NK-92 (cell line): Measurements from ENCODE around the gene PRKAR2B.
"Not testable (repeated sequence)": the region's sequence is repeated elsewhere in the genome, so short reads cannot be mapped to it uniquely, and the experiment has no call there.

Experiments
- DNase-seq: peaks from one replicate; lab custom pipeline; 2025; ENCODE audit not compliant: unreplicated experiment; lab: John Stamatoyannopoulos, UW

PRKAR2B gene

DNA sequence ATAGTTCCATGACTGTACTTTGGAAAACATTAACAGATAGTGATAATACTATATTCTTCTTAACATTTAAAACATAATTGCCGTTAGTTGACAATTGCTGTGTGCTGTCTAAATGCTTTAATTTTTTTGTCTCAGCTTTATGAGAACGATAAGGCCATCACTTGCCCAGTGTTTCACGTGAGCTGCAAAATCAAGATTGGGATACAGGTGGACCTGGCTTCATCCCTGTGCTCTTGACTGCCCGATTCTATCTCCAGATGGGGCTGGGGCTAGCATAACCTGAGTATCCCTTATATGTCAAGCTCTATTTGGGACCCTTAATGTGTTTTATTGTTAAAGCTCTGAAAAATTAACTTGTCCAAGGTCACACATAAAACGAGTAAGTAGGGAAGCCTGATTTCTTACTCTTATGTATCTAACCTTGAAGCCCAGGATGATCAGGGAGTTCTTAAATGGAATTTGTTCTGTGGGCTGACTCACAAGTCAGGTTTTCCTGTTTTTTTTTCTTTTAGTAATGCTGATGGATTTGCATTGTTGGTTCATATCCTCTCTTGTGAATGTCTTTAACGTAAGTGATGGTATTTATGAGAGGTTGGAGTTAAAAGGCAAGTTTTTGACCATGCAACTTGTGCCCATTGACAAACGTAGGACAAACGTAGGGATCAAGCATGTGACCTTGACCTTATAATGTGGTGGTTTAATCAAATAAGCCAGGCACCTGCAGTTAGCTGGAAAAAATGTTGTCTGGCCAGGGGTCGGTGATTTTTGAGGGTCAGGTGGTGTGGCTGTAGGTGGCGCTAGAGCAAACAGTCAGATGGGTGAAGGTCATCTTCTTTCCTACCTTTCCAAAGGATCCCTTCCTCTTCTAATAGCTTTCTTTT lies 3.6 kb downstream of the PRKAR2B start:
- no peak for DNase-seq

DNA sequence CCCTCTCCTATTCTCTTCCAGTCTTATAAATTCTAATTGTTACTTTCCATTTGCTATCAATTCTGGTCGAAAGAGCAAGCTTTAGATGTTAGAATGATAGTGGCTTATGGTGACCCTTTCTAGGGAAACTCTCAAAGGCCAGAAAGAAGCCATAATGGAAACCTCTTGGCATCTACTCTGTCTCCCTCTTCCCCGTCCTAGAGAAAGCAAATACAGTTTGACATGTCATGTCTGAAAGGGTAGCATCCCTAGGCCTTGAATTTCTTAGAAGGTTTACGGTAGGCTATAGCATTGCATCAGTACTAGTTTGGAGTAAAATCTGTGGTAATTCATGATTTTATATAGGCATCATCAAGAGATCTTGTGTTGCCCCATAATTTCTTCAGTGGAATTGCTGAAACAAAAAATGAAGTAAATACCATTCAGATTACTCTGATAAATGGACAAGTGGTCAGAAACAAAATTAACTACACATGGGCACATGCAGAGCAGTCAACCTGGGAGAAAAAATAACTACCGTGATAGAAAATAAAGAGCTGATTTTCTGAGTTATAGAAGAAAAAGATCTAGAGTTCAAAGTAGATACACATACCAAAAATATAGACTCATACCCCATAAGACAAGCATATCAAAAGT lies 4.4 kb downstream of the PRKAR2B start:
- DNase-seq = no peak

- DNase-seq = no peak
Measured at GRCh38 chr7:107049480-107049879, 5.0 kb downstream of the PRKAR2B start.

- DNase-seq = no peak
Measured at GRCh38 chr7:107049971-107050532, 5.5 kb downstream of the PRKAR2B start.

- no peak for DNase-seq
Measured at GRCh38 chr7:107051376-107051775, 6.9 kb downstream of the PRKAR2B start.

DNA sequence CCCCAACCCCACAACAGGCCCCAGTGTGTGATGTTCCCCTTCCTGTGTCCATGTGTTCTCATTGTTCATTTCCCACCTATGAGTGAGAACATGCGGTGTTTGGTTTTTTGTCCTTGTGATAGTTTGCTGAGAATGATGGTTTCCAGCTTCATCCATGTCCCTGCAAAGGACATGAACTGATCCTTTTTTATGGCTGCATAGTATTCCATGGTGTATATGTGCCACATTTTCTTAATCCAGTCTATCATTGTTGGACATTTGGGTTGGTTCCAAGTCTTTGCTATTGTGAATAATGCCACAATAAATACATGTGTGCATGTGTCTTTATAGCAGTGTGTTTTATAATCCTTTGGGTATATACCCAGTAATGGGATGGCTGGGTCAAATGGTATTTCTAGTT lies 10.5 kb downstream of the PRKAR2B start:
- not testable (repeated sequence) for DNase-seq

- not testable (repeated sequence) for DNase-seq
Measured at GRCh38 chr7:107056058-107056457, 11.6 kb downstream of the PRKAR2B start.

DNA sequence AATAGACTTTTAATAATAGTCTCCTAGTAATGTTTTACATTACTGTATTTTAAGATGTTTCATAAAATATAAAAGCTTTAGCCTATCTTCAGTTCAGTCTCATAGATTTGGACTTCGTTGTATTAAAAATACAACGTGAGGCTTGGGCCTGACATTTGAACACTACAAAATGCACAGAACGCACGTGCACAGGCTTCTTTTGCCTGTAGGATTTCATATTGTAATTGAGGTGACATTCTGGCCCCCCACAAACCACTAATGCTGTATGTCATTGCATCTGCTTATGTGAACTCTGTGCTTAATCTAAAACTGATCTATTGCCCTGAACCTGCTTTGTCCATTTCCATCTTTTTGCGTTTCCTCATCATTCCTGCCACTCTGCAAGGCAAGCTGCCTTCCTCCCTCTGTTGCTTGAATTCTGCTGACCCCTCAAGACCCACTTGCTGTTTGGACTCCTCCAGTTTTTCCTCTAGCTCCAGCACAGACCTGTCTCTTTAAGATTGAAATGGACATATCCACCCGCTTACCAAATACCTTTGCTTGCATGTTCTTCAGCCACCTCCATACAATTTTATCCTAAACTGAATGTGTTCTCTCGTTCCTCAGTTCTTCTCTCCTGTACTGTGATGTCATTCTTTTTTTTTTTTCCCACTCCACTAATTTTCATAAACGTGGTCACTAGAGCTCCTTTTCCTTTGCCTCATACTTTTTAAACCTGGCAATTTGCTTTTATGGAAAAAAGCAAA lies 12.4 kb downstream of the PRKAR2B start:
- no peak for DNase-seq

DNA sequence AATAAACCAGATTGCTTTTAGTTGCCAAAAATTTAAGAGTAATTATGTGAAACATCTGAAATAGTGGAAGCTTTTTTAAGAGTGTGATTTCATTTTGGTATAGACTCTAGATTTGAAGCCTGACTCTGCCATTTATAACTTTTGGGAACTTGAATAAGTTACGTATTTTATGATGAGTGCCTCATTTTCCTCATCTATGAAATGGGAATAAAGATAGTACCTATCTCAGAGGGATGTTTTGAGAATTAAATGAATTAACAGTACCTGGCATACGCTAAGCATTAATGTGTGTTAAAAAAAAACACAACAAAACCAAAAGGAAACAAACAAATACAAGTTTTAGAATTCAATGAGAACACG lies 12.9 kb downstream of the PRKAR2B start:
- no peak for DNase-seq

DNA sequence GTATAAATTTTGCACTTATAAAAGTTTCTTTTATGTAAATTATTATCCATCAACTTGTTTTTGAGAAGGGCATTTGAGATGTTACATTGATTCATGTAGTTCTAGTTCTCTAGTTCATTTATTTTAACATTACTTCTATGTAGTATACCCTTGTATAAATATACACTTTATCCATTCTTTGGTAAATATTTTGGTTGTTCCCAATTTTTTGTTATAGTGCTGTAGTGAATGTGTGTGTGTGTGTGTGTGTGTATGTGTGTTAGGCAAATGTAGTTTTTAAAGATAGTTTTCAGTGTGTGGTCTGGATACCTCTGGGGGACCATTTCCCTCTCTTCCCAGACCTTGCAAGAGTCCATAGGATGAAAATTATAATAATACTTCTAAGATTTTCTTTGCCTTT lies 15.0 kb downstream of the PRKAR2B start:
- no peak for DNase-seq

- DNase-seq = no peak
Measured at GRCh38 chr7:107063245-107064120, 19.0 kb downstream of the PRKAR2B start.

GRCh38 chr7:107064255-107064654 lies 19.8 kb downstream of the PRKAR2B start:
- no peak for DNase-seq

DNA sequence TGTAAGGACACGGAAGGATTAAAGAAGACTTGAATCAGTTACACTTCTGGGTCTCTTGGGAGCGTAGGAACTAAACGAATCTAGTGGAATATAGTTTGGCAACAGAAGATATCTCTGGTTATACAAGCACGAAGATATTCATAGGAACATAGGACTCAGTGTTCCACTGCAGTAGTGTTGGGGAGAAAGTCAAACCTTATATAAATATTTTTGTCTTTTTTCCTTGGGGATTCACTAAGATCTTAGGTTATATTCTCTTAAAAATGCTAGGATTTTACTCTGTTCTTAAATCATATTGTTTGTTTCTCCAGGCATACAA lies 21.4 kb downstream of the PRKAR2B start:
- no peak for DNase-seq

DNA sequence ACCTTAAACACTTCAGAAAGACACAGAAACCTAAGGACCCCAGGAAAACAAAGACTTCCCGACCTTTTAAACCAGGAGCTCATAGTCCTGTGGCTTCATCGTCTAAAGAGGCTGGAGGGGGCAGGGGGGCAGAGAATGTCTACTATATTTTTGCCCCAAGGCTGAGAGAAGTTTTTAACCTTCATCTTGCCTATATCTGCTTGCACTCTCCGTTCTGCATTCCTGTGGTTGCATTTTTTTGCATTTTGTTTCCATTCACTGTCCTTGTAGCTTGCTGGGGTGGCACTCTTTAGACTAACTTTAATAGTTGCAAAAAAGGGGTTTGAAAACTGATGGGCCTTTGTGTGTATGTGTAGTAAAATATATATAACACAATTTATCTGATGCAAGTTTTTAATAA lies 23.7 kb downstream of the PRKAR2B start:
- DNase-seq = no peak

- no peak for DNase-seq
Measured at GRCh38 chr7:107069457-107069856, 25.0 kb downstream of the PRKAR2B start.

- DNase-seq = no peak
Measured at GRCh38 chr7:107070710-107071109, 26.2 kb downstream of the PRKAR2B start.

DNA sequence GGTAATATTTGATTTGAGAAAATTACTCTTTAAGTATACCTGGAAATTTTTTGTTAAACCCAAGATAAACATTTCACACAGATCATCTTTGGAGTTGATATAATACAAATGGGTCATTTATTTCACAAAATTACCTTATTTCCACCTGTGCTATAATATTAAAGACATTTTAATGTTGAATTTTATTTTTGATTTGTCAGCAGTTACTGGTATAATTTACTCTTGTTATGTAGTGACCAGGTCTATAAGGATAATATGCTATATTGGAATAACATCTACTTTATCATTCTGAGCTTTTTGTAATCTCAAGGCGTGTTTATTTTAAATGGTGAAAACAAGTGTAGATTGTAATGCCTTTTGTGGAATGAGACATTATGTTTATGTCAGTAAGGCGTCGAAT lies 26.6 kb downstream of the PRKAR2B start:
- DNase-seq = no peak

DNA sequence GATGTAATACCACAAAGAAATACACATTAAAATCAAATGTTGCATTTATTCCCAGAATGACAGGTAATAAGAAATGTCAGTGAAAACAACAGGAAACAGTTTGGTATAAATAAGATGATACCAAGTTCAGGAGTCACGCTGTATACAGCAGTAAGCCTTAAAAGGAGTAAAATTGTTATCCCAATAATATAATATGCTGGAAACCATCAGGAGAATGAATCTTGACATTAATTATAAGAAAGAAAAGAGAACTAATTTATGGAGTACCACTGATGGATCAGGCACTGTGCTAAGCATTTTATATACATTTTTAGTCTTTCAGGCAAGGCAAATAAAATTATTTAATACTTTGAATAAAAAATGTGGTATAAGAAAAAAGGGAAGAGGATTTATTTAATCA lies 27.6 kb downstream of the PRKAR2B start:
- no peak for DNase-seq

DNA sequence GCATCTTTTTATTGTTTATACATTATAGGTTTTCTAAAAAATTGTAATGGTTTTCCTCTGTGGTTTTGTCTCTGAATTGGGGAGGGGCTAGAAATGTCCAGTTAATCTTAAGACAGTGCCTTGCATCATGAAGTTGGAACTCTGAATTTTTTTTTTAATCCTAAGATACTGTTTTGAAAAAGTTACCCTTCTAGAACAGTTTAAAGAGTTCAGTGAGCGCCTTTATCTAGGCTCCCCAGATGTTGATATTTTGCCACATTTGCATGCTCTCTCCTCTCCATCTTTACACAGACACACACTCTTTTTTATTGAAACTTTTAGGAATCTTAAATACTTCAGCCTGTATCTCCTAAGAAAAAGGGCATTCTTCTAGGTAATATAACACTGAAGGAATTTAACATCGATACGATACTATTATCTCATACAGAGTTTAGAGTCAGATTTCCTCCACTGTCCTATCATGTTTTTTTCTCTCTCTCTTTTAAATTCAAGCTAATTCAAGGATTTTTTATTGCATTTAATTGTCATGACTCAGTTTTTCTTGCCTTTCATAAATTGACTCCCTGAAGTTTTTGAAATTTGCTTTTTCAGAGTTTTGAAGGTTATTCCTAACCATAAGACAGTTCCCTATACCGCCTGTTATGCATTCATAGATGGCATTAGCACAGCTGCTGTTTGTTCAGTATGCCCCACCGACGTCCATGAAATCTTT lies 31.5 kb downstream of the PRKAR2B start:
- DNase-seq = no peak
